Loucy (cell line): ENCODE data around the gene INO80B.

ENCODE experiments used
- H2AFZ ChIP-seq: fragments of 200-600 bp; sonication (generic); 2 replicates; pipeline ENCODE4 v1.6.0; 2016; ENCODE audit warnings: antibody characterized with exemption, mild to moderate bottlenecking, low read length, moderate library complexity
- H3F3A ChIP-seq: fragments of 200-600 bp; 2 replicates; pipeline ENCODE4 v1.6.0; 2016; ENCODE audit warnings: antibody characterized with exemption, low read depth, mild to moderate bottlenecking
- H3K27me3 ChIP-seq: fragments of 200-600 bp; sonication (generic); 2 replicates; pipeline ENCODE4 v1.6.1; 2014; ENCODE audit warnings: low read length, mild to moderate bottlenecking; ENCODE audit not compliant: insufficient read depth, poor library complexity, severe bottlenecking
- H3K36me3 ChIP-seq: fragments of 200-600 bp; sonication (generic); 2 replicates; pipeline ENCODE4 v1.6.1; 2016; ENCODE audit warnings: low read length; ENCODE audit not compliant: insufficient read depth
- H3K4me1 ChIP-seq: fragments of 200-600 bp; sonication (generic); 2 replicates; pipeline ENCODE4 v1.5.1; 2014; ENCODE audit warnings: low read length, mild to moderate bottlenecking; ENCODE audit not compliant: insufficient read depth, poor library complexity, severe bottlenecking
- H3K4me2 ChIP-seq: fragments of 200-600 bp; sonication (generic); 2 replicates; pipeline ENCODE4 v1.6.0; 2014; ENCODE audit warnings: antibody characterized with exemption, low read length, low read depth, mild to moderate bottlenecking; ENCODE audit not compliant: poor library complexity, severe bottlenecking
- H3K4me3 ChIP-seq: fragments of 200-600 bp; sonication (generic); 2 replicates; pipeline ENCODE4 v1.5.1; 2014; ENCODE audit warnings: low read length, mild to moderate bottlenecking, mixed read lengths; ENCODE audit not compliant: poor library complexity, severe bottlenecking
- H3K79me2 ChIP-seq: fragments of 200-600 bp; sonication (generic); 2 replicates; pipeline ENCODE4 v1.6.1; 2014; ENCODE audit warnings: low read length; ENCODE audit not compliant: insufficient read depth
- H3K9ac ChIP-seq: fragments of 200-600 bp; sonication (generic); 2 replicates; pipeline ENCODE4 v1.6.0; 2014; ENCODE audit warnings: mild to moderate bottlenecking, low read depth, low read length, moderate library complexity; ENCODE audit not compliant: poor library complexity, severe bottlenecking
- H3K9me2 ChIP-seq: fragments of 200-600 bp; sonication (generic); replicated peaks from 2 replicates; pipeline ENCODE4 v1.6.1; 2016; ENCODE audit warnings: low read depth, low read length, mixed read lengths
- H3K9me3 ChIP-seq: fragments of 200-600 bp; sonication (generic); 2 replicates; pipeline ENCODE4 v1.6.1; 2014; ENCODE audit warnings: mild to moderate bottlenecking, antibody characterized with exemption, low read length, low read depth; ENCODE audit not compliant: insufficient read depth
- H4K20me1 ChIP-seq: fragments of 200-600 bp; sonication (generic); 2 replicates; pipeline ENCODE4 v1.6.0; 2014; ENCODE audit warnings: antibody characterized with exemption, low read length, mild to moderate bottlenecking; ENCODE audit not compliant: insufficient read depth, poor library complexity, severe bottlenecking
- EZH2phosphoT487 ChIP-seq: fragments of 200-600 bp; IDR thresholded peaks from 2 replicates; pipeline ENCODE4 v1.6.1; 2018; ENCODE audit warnings: antibody characterized with exemption, mild to moderate bottlenecking, moderate library complexity, borderline replicate concordance
- TF ChIP-seq, protein P1 (sequence below): fragments of 200-600 bp; sonication (generic); conservative IDR thresholded peaks from 2 replicates; pipeline ENCODE4 v1.5.1; 2014; ENCODE audit warnings: mild to moderate bottlenecking, antibody characterized with exemption, low read length

INO80B gene

DNA sequence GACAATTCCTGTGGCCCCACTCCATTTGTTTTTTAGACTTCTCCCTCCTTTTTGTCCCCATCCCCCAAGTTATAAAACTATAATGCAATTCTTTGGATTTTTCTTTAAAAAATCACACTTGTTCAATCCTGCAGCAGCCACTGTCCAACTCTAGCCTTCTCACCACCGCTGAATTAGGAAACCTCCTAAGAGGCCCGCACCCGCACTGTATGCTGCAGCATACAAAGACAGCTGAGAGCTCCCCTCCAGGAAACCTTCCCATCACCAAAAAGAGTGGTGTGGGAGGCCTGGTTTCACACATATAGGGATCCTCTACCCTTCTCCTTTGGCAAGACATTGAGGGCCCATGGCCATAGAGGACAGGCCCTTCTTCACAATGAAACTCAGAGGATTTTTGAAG is 49.7 kb downstream of the INO80B start:
- H3K36me3 ChIP-seq = no peaks in the 10 kb centered on the region
- H3K4me1 ChIP-seq = peaks cover 27% of the 10 kb centered on the region
- no peaks in the 10 kb centered on the region for H3K9me2 ChIP-seq
- no peaks in the 10 kb centered on the region for H3F3A ChIP-seq
- H3K4me2 ChIP-seq = peak overlapping the region; percentile 99
- H4K20me1 ChIP-seq = no peaks in the 10 kb centered on the region
- H3K27me3 ChIP-seq = no peaks in the 10 kb centered on the region
- no peak for TF ChIP-seq EZH2phosphoT487
- TF ChIP-seq, protein P1, sequence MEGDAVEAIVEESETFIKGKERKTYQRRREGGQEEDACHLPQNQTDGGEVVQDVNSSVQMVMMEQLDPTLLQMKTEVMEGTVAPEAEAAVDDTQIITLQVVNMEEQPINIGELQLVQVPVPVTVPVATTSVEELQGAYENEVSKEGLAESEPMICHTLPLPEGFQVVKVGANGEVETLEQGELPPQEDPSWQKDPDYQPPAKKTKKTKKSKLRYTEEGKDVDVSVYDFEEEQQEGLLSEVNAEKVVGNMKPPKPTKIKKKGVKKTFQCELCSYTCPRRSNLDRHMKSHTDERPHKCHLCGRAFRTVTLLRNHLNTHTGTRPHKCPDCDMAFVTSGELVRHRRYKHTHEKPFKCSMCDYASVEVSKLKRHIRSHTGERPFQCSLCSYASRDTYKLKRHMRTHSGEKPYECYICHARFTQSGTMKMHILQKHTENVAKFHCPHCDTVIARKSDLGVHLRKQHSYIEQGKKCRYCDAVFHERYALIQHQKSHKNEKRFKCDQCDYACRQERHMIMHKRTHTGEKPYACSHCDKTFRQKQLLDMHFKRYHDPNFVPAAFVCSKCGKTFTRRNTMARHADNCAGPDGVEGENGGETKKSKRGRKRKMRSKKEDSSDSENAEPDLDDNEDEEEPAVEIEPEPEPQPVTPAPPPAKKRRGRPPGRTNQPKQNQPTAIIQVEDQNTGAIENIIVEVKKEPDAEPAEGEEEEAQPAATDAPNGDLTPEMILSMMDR = no peak
- no peak overlapping the region for H3K4me3 ChIP-seq
- H3K9ac ChIP-seq = no peak overlapping the region
- H3K79me2 ChIP-seq = peaks cover 23% of the 10 kb centered on the region
- no peak overlapping the region for H2AFZ ChIP-seq
- H3K9me3 ChIP-seq = no peaks in the 10 kb centered on the region

DNA sequence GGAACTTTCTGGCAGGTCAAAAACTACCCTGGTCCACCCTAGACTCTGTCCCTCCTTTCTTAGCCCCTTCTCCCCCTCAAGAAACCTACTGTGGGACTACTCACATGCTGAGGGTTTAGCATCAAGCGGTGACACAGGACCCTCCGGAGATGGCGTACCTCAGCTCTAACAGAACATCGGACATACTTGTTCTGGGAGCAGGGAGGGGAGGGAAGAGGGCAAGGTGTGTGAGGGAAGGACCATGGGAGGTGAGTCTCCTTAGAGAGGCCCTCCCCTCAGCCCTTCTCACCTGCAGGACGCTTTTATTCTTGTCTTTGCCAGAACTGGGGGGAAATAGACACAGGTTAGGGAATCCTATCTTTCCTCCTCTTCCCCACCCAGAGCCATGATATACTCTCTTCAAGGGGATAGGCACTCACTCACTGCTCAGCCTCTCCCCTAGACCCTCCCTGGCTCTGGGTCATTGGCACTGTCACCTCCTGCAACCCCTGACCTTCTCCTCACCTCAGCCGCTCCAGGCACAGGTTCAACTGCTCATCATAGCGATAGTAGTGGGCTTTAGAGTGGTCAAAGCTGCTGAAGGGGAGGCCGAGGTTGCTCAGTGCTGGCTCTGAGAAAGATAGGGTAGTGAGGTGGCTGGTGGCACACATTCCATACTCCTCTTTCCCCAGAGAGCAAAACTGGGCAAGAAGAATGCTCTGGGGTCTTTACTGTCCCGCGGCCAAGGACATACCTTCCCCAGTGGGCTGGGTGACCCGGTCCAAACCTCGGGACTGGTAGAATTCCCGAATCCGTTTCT is 50.8 kb downstream of the INO80B start:
- H3K4me3 ChIP-seq = peak overlapping the region; percentile 86

DNA sequence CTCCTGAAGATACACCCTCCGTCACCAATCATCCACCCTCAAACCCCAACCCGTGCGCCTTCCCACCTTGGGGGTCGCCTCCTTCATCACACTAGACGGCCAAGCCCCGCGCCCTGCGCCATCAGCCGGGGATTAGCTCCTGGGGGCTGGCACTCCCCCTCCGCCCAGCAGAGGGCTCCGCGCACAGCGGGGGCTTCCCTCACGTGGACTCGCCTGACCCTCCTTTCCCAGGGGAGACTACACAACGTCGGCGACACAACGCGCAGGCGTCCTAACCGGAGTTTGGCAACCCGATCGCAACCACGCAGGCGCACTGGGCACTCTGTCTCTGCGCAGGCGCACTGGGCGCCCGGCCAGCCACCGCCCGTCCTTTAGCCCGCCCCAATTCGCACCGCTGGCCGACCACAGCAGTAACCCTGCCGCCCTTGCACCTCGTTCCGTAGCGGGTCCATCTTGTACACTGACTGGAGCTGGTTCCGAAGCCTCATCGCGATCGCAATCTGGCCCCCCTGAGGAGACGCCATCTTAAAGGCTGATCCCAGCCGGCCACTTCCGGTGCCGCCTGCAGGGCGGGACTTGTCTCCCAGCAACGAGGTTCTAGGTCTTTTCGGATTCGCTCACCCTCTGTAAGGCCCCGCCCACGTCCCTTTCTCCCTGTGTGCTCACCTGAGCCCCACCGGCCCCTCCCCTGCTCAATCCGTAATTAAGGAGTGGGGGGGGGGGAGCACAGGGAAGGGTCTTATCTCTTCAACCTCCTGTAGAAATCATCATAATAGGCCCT is 52.4 kb downstream of the INO80B start, which contains the start of gene PCGF1:
TSS of gene PCGF1 (minus strand) at position 551 of the 781 bp plus-strand sequence. CDS start at position 524, 27 bp downstream.
- Histone ChIP-seq H3K4me1 (peaks cover 24% of the 10 kb centered on the region), H3K79me2 (peaks cover 21% of the 10 kb centered on the region), H3K27me3 (no peaks in the 10 kb centered on the region), H3K9me3 (no peaks in the 10 kb centered on the region), H3K9me2 (no peaks in the 10 kb centered on the region), H3K4me2 (peak within 1 kb of the TSS; percentile 99), H3K9ac (peak within 1 kb of the TSS; percentile 85), H3K4me3 (peak within 1 kb of the TSS; percentile 86), H3K36me3 (no peaks in the 10 kb centered on the region), H4K20me1 (no peaks in the 10 kb centered on the region), H3F3A (no peaks in the 10 kb centered on the region), H2AFZ (peak within 1 kb of the TSS; percentile 96)
- TF ChIP-seq, protein P1 = peak; percentile 71
- TF ChIP-seq EZH2phosphoT487 = no peak

More for the DNA sequence above, 50.8 kb downstream of the INO80B start:
- Histone ChIP-seq H3K36me3 (no peaks in the 10 kb centered on the region), H3K79me2 (peaks cover 23% of the 10 kb centered on the region), H4K20me1 (no peaks in the 10 kb centered on the region), H2AFZ (no peak overlapping the region), H3F3A (no peaks in the 10 kb centered on the region), H3K27me3 (no peaks in the 10 kb centered on the region), H3K9me2 (no peaks in the 10 kb centered on the region), H3K4me1 (peaks cover 27% of the 10 kb centered on the region), H3K9ac (peak overlapping the region; percentile 85), H3K9me3 (no peaks in the 10 kb centered on the region), H3K4me2 (peak overlapping the region; percentile 99)
- TF ChIP-seq, protein P1 = no peak
- no peak for TF ChIP-seq EZH2phosphoT487
